SK-N-SH (cell line): ENCODE measurements around the gene CRYZL1.

Experiments used
- CTCF ChIP-seq: fragments of 200-600 bp; sonication (generic); IDR thresholded peaks from 2 replicates; pipeline ENCODE4 v1.6.1; 2017; ENCODE audit warnings: antibody characterized with exemption, mild to moderate bottlenecking, moderate library complexity
- REST ChIP-seq: IDR thresholded peaks from 2 replicates; pipeline ENCODE4 v1.6.1; 2012; ENCODE audit warnings: mild to moderate bottlenecking, low read depth, low read length, moderate library complexity
- RFX5 ChIP-seq: IDR thresholded peaks from 2 replicates; pipeline ENCODE4 v1.6.1; 2012; ENCODE audit warnings: mild to moderate bottlenecking, improper control_type of control experiment, low read length
- YY1 ChIP-seq: IDR thresholded peaks from 2 replicates; pipeline ENCODE4 v1.4.0; 2012; ENCODE audit warnings: low read depth, mild to moderate bottlenecking

- TF ChIP-seq REST: no peak
- TF ChIP-seq RFX5: no peak
- TF ChIP-seq CTCF: no peak
- no peak for TF ChIP-seq YY1
These were observed 100.8 kb downstream of the CRYZL1 start for GRCh38 chr21:33540711-33541104.
